ENCODE data around the gene NDUFB2.
A peak's percentile ranks its signal among the peaks of the same experiment; 100 is the strongest.
"Not testable (repeated sequence)": the region's sequence is repeated elsewhere in the genome, so short reads cannot be mapped to it uniquely, and the experiment has no call there.

Gene NDUFB2

DNA sequence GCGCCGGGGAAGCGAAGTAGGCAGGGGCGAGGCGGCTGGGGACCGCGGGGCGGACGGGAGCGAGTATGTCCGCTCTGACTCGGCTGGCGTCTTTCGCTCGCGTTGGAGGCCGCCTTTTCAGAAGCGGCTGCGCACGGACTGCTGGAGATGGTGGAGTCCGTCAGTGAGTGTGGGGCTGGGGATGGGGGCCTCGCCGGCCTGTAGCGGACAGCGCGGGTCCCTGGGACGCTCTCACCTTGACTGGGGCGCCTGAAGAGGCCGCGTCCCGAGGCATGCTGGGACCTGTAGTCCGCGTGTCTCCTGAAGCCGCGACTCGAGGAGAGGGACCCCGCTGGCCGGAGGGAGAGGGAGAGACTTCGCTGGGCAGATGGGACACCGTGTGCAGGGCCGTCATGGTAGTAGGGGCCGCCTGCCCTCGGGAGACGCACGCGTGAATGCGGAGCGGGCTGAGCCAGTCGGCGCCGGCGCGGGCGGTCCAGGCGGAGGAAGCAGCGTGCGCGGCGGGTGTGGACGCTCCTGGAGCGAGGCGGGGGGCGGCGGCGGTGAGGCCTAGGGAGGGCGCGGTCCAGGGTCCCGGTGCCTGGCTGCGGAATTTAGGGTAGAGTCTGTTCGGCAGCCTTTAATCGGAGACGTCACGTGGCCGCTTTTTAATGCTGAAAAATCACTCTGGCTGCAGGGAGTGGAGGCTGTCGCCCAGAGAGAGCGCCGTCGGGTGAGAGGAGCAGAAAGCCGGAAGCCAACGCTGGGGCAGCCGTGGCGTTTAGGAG is at the start of gene NDUFB2:
Gene NDUFB2 (plus strand): TSS at position 29 of the 767 bp plus-strand sequence. CDS start 37 bp downstream, at position 66.
- DNase-seq (ENCODE audit: low spot score) (peak; percentile 66), FAIRE-seq (no peak)

DNA sequence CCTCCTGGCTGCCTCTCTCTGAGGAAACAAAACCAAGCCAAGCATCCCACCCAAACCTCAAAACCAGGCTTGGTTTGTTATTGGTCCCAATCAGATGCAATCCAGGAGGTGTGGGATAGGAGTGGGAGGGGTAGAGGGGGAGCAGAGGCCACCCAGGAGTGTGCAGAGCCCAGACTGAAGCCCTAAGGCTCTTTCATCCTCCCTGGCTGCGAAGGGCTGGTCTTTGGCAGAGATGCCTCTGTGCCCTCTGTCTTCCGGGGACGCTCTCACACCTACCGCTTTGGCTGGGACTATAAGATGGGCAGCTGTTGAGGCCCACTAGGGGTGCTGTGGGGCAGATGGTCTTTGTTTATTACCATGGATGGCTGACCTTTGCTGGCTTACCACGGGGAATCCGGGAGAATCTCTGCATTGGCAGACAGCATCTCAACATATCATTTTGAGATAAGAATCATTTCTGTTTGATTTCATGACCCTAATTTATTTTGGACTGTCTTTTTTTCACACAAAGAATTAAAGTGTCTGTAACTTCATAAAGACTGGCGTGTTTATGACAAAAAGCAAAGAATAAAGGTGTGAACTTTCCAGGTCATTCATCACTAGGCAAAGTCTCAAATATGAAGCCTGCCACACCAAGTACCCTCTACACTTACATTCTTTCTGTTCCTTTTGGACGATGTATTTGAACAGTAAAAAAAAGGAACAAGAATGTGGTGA is 49.4 kb upstream of the NDUFB2 start:
- DNase-seq (ENCODE audit: low spot score) (peak; percentile 46), FAIRE-seq (no peak)

DNA sequence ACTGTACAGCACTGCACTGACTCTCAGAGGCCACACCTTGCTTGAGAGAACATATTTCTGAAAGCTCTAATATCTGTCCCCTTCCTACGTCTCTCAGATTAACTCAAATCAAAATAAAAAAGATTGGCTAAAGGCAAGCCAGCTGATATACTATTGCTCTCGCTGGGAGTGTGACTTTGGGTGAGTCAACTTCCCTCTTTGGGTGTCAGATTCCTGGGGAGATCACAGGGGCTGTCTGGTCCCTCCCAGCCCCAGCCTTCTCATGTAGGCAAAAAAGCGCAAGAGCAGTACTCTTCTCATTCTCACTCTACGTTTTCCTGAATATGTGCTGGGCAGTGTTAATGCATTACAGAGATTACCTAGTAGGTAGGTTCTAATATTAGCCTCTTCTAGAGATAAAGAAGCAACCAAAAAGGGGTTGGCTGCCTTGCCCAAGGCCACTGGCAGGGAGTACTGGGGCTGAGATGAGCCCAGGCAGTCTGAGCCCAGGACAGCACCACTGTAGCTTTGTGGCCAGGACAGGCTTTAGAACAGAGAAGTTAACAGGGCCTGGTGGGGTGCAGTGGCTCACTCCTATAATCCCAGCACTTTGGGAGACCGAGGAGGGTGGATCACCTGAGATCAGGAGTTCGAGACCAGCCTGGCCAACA is 46.8 kb upstream of the NDUFB2 start:
- FAIRE-seq (no peak), DNase-seq (ENCODE audit: low spot score) (no peak)

DNA sequence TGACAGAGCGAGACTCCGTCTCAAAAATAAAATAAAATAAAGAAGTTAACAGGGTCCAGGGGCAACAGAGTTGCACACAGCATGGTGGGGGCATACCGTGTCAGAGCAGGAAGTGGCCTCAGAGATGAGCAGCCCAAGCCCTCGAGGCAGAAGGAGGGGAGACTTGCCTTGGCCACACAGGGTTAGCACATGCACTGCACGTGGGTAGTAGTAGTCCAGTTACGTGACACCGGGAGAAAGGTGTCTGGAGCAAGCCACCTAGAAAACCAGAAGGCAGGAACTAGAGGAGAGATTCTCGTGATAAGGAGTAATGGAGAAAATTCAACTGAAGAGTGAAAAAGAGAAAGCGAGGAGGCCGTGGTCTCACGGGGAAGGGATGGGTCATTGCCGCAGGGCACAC is 46.1 kb upstream of the NDUFB2 start:
- DNase-seq (ENCODE audit: low spot score) (no peak), FAIRE-seq (no peak)

DNA sequence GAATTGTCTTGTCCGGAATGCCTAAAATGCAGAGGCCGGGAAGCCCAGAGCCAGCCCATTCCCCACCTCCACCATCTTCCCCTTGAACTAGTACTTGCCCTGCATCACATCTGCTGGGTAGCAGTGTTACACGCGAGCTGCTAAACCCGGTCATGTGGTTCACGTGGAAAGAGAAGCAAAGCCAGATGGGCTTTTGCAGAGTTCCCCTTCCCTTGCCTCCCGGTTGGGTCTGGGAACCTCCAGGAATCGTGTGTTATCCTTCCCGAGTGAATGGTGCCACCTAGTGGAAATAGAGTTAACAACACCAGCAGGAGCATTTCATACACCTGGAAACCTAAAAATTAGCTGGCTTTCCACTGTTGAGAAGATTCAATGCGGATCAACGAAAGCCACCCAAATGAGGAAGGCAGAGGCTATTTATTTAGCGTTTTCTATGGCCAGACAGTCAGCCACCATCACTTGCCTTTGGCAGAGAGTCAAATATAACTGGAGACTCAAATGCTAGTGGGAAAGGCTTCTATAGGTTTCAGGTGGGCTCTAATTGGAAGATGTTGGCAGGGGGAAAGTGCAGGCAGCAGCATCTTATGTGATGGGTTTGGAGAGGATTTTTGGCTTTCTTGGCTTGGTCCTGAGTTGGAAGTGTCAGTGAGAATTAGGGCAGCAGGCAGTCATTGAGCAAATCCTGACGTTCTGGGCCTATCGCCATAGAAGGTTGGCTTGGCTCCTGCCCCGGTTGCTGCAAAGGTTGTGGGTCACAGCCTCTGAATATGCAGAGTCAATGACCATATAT is 43.0 kb upstream of the NDUFB2 start:
- no peak for FAIRE-seq
- peak; percentile 68 for DNase-seq (ENCODE audit: low spot score)

DNA sequence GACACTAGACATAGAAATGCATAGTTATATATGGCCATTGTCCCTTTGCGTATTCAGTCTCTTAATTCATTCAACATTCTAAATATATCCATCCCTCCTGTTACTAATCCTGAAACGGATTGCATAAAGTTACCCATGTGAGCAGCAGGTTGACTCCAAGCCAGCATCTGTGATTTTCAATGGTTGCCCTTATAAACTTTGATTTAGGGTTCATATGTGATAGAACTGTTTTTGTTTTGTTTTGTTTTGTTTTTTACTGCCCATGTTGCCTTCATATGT is 42.5 kb upstream of the NDUFB2 start:
- no peak for DNase-seq (ENCODE audit: low spot score)
- no peak for FAIRE-seq

DNA sequence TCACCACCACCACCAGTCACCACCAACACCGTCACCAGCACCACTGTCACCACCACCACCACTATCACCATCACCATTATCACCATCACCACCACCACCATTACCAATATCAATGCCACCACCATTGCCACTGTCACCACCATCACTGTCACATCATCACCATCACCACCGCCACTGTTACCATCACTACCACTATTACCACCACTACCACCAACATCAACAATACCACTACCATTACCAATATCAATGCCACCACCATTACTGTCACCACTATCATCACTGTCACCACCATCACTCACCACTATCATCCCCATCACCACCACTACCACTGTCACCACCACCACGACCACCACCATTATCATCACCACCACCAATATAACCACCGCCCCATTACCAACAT is 41.8 kb upstream of the NDUFB2 start:
- no peak for FAIRE-seq
- no peak for DNase-seq (ENCODE audit: low spot score)

DNA sequence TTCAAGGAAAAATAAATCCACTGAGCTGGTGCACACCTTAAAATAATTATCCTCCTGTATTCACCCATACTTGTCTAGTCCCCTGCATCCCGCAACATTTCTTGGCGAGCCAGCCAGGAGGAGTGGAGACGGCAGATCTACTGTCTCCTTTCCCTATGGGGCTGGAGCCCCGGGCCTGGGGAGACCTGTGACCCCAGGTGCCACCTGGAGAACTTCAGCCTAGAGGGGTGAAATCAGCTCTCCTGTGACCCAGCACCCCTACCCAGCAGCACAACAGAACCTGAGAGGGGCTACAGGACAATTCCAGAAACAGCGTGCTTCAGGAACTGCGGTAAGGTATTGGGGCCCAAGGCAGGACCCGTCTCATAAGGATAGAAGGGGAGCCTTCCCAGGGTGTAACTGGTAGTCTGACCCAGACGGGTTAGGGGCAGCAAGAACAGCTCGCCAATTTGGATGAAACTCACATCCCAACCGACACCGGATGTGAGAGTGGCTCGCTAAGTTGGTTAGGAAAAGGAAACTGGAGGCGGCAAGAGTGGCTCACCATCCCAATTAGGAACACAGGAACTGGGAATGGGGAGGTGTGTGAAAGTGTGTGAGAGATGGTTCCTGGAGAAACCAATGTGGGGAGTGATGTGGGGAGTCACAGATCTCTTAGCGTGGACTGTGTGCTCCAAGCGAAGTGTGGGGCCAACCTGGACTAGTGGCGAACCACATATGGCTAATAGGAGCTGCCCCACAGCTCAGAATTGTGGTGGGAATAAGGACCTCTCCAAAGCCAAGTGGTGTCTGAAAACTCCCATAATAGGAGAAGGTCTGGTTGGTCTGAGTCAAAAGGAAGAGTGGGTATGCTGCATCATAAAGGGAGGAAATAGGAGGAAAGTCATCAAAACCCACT is 40.7 kb upstream of the NDUFB2 start:
- FAIRE-seq (no peak), DNase-seq (ENCODE audit: low spot score) (no peak)

DNA sequence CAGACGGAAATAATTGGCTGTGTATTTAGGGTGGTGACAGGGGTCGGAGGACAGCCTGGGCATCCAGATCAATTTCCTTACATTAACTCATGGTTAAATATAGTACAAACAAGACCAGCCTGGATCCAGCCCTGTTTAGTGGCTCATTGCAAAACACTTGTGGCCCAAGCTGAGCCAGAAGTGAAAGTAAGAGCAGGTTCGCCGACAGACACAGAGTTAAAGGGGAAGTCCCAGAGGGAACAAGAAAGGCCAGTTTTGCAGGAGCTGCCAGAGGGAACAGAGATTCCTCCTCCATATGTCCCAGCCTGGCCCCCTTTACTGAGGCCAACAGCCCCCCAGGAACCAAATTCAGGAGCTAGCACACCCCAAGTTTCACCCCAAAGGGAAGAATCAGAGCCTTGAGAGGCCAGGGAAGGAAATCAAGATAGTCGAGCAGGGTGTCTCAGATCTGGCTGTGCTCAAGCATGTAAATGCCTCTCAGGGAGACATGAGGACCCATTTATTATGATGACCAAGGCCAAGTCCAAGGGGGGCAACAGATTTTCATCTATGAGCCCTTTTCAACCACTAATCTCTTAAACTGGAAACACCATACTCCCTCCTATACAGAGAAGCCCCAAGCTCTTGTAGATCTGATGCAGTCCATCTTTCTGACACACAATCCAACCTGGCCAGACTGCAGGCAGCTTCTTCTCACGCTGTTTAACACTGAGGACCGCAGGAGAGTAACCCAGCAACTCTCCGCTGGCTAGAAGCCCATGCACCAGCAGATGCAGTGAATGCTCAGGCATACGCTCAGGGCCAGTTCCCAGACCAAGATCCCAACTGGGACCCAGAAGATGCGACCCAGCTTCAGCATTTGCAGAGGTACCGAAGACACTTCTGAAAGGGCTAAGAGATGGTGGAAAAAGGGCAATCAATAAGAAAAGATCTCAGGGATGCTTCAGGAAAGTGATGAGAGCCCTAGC is 39.7 kb upstream of the NDUFB2 start:
- FAIRE-seq, result no peak
- no peak for DNase-seq (ENCODE audit: low spot score)

DNA sequence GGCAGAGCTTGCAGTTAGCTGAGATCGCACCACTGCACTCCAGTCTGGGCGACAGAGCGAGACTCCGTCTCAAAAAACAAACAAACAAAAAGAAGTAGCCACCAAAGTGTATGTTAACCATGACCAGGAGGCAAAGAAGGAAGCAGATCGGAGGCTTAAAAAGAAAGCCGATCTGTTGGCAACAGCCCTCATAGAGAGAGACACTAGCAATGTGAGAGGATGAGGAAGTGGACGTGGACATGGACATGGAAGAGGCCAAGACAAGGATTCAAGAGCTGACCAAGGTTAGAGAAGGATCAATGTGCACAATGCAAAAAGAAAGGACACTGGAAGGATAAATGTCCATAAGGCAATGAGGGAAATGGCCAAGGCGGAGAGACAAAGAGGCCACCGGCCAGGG is 38.6 kb upstream of the NDUFB2 start:
- DNase-seq (ENCODE audit: low spot score), result no peak
- FAIRE-seq, result no peak

DNA sequence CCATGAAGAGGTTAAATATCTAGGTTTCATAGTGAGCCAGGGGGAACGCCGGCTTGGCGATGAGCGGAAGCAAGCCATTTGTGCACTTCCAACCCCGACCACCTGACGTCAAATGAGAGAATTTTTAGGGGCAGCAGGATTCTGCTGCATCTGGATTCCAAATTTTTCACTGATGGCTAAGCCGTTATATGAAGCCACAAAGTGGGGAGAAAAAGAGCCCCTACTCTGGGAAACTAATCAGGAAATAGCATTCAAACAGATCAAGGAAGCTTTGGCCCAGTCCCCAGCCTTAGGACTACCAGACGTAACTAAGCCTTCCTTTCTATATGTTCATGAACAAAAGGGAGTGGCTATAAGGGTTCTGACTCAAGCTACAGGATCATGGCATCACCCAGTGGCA is 36.7 kb upstream of the NDUFB2 start:
- FAIRE-seq (no peak), DNase-seq (ENCODE audit: low spot score) (no peak)

DNA sequence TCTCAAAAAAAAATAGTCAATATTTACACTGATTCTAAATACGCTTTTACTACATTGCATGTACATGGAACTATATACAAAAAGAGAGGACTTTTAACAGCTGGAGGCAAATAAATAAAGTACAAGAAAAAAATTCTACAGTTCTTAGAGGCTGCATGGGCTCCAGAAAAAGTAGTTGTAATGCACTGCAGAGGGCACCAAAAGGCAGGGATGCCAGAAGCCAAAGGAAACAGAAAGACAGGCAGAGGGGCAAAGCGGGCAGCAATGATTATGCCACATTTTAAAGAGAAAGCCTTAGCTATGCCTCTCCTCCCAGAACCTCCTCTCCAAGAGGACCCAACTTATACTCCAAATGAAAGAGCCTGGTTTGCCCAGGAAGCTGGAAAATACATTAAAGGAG is 35.4 kb upstream of the NDUFB2 start:
- FAIRE-seq, result no peak
- no peak for DNase-seq (ENCODE audit: low spot score)

DNA sequence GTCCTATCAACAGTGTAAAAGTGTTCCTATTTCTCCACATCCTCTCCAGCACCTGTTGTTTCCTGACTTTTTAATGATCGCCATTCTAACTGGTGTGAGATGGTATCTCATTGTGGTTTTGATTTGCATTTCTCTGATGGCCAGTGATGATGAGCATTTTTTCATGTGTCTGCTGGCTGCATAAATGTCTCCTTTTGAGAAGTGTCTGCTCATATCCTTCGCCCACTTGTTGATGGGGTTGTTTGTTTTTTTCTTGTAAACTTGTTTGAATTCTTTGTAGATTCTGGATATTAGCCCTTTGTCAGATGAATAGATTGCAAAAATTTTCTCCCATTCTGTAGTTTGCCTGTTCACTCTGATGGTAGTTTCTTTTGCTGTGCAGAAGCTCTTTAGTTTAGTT is 33.6 kb upstream of the NDUFB2 start:
- FAIRE-seq; DNase-seq (ENCODE audit: low spot score): not testable (repeated sequence)

DNA sequence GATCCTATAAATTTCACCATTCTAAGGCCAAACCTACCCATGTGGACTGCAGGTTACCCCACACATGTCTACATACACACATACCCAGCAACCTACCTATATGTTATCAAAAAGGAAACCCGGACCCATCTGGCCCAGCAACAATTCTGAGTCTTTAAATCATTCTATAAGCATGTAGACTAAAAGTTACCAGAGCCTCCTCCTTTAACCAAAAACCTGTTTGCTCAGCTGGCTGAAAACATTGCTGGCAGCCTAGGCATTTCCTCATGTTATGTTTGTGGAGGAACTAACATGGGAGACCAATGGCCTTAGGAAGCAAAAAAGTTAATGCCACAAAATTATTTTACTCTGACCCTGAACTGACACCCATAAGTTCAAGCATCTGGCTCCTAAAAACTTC is 29.0 kb upstream of the NDUFB2 start:
- DNase-seq (ENCODE audit: low spot score) (no peak), FAIRE-seq (no peak)

DNA sequence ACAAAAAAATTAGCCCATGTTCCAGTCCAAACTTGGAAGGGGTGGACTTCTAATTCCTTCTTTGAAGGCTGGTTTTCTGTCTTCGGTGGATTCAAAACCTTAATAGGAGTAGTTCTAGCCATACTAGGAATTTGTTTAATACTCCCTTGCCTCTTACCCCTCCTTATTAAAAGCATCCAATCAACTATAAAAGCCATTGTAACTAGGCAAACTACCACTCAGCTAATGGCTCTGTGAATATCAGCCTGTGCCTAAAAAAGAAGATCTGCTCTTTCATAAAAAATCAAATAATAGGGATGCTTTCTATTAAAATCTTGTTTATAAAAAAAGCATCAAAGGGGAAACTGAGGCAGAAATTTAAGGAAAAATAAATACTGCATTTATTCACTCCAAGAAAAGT is 27.9 kb upstream of the NDUFB2 start:
- DNase-seq (ENCODE audit: low spot score) (no peak), FAIRE-seq (no peak)

DNA sequence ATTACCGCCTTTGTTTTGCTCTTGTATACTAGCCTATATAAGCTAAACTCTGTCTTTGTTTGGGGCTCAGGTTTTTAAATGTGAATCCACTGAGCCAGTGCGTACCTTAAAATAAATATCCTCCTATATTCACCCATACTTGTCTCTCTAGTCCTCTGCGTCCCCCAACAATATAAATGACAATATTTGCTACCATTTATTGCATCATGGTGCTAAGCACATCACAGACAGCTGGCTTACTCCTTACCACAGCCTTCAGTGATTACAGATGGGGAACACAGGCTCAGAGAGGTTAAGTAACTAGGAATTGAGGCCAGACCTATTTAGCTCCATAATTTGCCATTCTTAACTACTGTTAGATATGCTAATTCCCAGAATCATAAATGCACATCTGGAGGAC is 27.2 kb upstream of the NDUFB2 start:
- FAIRE-seq (no peak), DNase-seq (ENCODE audit: low spot score) (no peak)

DNA sequence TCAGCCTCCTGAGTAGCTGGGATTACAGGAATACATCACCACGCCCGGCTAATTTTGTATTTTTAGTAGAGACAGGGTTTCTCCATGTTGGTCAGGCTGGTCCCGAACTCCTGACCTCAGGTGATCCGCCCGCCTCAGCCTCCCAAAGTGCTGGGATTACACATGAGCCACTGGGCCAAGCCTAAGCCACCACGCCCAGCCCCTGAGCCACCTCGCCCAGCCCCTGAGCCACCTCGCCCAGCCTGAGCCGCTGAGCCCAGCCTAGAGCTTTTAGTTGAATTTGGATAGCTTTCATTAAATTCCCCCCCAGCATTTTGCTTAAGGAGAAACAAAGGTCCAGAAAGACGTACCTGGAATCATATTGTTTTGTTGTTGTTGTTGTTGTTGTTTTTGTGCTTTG is 26.6 kb upstream of the NDUFB2 start:
- FAIRE-seq; DNase-seq (ENCODE audit: low spot score): not testable (repeated sequence)

DNA sequence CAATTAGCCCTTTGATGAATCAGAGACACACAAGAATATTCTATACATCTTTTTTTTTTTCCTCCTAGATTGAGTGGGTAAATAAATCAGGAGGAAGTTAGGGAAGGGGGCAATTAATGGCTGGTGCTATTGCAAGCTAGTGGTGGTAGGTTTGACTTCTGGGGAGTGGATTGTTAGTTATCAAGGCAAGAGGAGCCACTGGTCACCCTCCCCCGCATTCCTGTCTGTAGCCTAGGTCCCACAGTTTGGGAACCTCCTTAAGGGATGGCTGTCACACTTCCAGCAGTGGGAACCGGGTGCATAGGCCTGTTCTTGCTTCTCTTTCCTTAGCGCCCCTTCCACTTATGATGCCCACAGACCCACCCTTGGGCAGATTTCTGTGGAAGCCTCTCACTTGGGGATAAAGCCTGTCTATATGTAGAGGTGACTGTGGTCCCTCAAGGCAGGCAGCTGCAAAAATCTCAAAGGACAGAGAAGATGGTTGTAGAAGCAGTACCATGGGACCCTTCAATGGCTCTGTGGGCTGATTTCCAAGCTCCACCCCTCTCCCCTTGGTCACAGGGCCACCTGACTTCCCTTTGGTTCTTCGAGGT is 26.1 kb upstream of the NDUFB2 start:
- DNase-seq (ENCODE audit: low spot score) (no peak), FAIRE-seq (no peak)

DNA sequence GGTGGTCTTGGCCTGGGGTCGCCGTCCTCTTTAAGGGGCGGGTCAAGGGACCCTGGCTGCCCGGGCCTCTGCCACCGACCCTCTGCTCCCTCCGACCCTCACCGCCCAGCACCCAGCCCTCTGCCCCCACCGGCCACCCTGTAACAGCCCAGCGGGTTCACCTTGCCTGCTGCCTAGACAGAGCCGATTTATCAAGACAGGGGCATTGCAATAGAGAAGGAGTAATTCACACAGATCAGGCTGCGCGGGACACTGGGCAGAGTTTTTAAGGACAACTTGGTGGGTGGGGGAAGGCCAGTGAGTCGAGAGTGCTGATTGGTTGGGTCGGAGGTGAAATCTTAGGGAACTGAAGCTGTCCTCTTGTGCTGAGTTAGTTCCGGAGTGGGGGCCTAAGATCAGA is 24.5 kb upstream of the NDUFB2 start:
- no peak for DNase-seq (ENCODE audit: low spot score)
- no peak for FAIRE-seq
